ENCODE data around the gene KCNT2.

Gene KCNT2

GRCh38 chr1:196608390-196609369 is at the start of gene KCNT2:
Gene KCNT2 (minus strand): TSS chr1:196608440. CDS start chr1:196608309, 131 bp downstream.
- Histone ChIP-seq H3K27me3 (ENCODE audit: insufficient read depth, insufficient read length) (no peaks in the 10 kb centered on the region), H3K9me3 (ENCODE audit: insufficient read depth, low read length) (no peaks in the 10 kb centered on the region; the same call in 1 of the 2 replicates), H3K4me1 (ENCODE audit: insufficient read depth, insufficient read length) (no peaks in the 10 kb centered on the region), H3K9ac (ENCODE audit: insufficient read length, low read depth) (peak within 1 kb of the TSS; percentile 81), H3K4me3 (ENCODE audit: insufficient read length, low read depth) (peak within 1 kb of the TSS; percentile 62), H3K36me3 (ENCODE audit: insufficient read depth, insufficient read length, low read length) (no peaks in the 10 kb centered on the region)
- TF ChIP-seq YY1 (IDR thresholded peaks at IDR 0.05; ENCODE audit: insufficient read depth, insufficient read length) (no peak), SUZ12 (IDR thresholded peaks at IDR 0.05; ENCODE audit: extremely low read depth, insufficient read depth, insufficient read length) (no peak), ZNF274 (IDR thresholded peaks at IDR 0.05; ENCODE audit: low read depth, low read length) (no peak)
- DNase-seq (ENCODE audit: low read depth, low spot score), result peak; percentile 97

DNA sequence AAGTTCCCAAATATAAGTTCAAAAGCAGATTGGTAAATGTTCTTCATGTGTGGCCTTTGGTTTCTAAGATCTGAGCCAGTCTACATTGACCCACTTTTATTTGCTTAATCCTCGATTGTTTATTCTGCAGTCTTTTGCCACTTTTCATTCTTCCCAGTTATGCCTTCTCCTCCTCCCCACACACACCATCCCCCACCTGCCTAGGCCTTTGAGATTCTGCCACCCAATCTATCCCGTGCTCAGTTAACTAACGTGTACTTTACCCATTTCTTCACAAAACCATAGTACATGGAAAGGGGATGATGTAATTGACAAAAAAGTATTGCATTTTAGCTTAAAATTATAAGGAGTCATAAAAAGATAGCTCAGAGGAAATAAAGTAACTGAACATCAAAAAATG is 47.3 kb upstream of the KCNT2 start:
- Histone ChIP-seq H3K27me3 (ENCODE audit: insufficient read depth, insufficient read length) (no peaks in the 10 kb centered on the region), H3K4me3 (ENCODE audit: insufficient read length, low read depth) (no peak overlapping the region), H3K36me3 (ENCODE audit: insufficient read depth, insufficient read length, low read length) (no peaks in the 10 kb centered on the region), H3K9ac (ENCODE audit: insufficient read length, low read depth) (no peak overlapping the region), H3K9me3 (ENCODE audit: insufficient read depth, low read length) (no peaks in the 10 kb centered on the region), H3K4me1 (ENCODE audit: insufficient read depth, insufficient read length) (no peaks in the 10 kb centered on the region)
- no peak for DNase-seq (ENCODE audit: low read depth, low spot score)
- TF ChIP-seq ZNF274 (IDR thresholded peaks at IDR 0.05; ENCODE audit: low read depth, low read length) (no peak), SUZ12 (IDR thresholded peaks at IDR 0.05; ENCODE audit: extremely low read depth, insufficient read depth, insufficient read length) (no peak), YY1 (IDR thresholded peaks at IDR 0.05; ENCODE audit: insufficient read depth, insufficient read length) (no peak)

GRCh38 chr1:196655071-196655470 is 46.8 kb upstream of the KCNT2 start:
- H3K36me3 ChIP-seq (ENCODE audit: insufficient read depth, insufficient read length, low read length), result no peaks in the 10 kb centered on the region
- H3K9me3 ChIP-seq (ENCODE audit: insufficient read depth, low read length), result no peaks in the 10 kb centered on the region
- H3K27me3 ChIP-seq (ENCODE audit: insufficient read depth, insufficient read length), result no peaks in the 10 kb centered on the region
- no peak overlapping the region for H3K9ac ChIP-seq (ENCODE audit: insufficient read length, low read depth)
- H3K4me1 ChIP-seq (ENCODE audit: insufficient read depth, insufficient read length), result no peaks in the 10 kb centered on the region
- no peak overlapping the region for H3K4me3 ChIP-seq (ENCODE audit: insufficient read length, low read depth)
- no peak for TF ChIP-seq SUZ12 (IDR thresholded peaks at IDR 0.05; ENCODE audit: extremely low read depth, insufficient read depth, insufficient read length)
- no peak for TF ChIP-seq ZNF274 (IDR thresholded peaks at IDR 0.05; ENCODE audit: low read depth, low read length)
- TF ChIP-seq YY1 (IDR thresholded peaks at IDR 0.05; ENCODE audit: insufficient read depth, insufficient read length), result no peak
- no peak for DNase-seq (ENCODE audit: low read depth, low spot score)

DNA sequence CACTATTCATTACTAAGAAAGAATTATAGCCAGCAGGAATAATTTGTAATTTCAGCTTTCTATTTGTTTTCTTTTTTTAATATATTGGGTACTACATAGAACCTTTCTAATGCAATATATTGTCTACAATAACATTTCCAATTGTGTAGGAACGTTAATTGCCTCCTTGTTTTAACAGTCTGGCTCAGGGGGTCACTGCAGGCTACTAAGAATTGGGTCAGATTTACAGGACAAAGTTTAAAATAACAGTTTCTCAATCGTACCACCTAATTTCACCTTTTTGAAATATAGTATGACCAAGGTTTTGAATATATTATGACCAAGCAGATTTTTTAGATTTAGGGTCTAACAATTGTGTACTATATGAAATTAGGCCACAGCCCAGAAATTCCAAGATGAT is 46.0 kb upstream of the KCNT2 start:
- Histone ChIP-seq H3K27me3 (ENCODE audit: insufficient read depth, insufficient read length) (no peaks in the 10 kb centered on the region), H3K36me3 (ENCODE audit: insufficient read depth, insufficient read length, low read length) (no peaks in the 10 kb centered on the region), H3K9ac (ENCODE audit: insufficient read length, low read depth) (no peak overlapping the region), H3K4me3 (ENCODE audit: insufficient read length, low read depth) (no peak overlapping the region), H3K9me3 (ENCODE audit: insufficient read depth, low read length) (no peaks in the 10 kb centered on the region), H3K4me1 (ENCODE audit: insufficient read depth, insufficient read length) (no peaks in the 10 kb centered on the region)
- DNase-seq (ENCODE audit: low read depth, low spot score), result no peak
- TF ChIP-seq SUZ12 (IDR thresholded peaks at IDR 0.05; ENCODE audit: extremely low read depth, insufficient read depth, insufficient read length), result no peak
- no peak for TF ChIP-seq ZNF274 (IDR thresholded peaks at IDR 0.05; ENCODE audit: low read depth, low read length)
- TF ChIP-seq YY1 (IDR thresholded peaks at IDR 0.05; ENCODE audit: insufficient read depth, insufficient read length), result no peak

GRCh38 chr1:196651637-196652215 is 43.5 kb upstream of the KCNT2 start, which contains the start of gene CFH:
Gene CFH (plus strand): TSS chr1:196652043. CDS start chr1:196652118, 75 bp downstream.
- Histone ChIP-seq H3K4me3 (ENCODE audit: insufficient read length, low read depth) (no peak within 1 kb of the TSS), H3K27me3 (ENCODE audit: insufficient read depth, insufficient read length) (no peaks in the 10 kb centered on the region), H3K36me3 (ENCODE audit: insufficient read depth, insufficient read length, low read length) (no peaks in the 10 kb centered on the region), H3K9ac (ENCODE audit: insufficient read length, low read depth) (no peak within 1 kb of the TSS), H3K4me1 (ENCODE audit: insufficient read depth, insufficient read length) (no peaks in the 10 kb centered on the region), H3K9me3 (ENCODE audit: insufficient read depth, low read length) (no peaks in the 10 kb centered on the region)
- DNase-seq (ENCODE audit: low read depth, low spot score), result no peak
- no peak for TF ChIP-seq SUZ12 (IDR thresholded peaks at IDR 0.05; ENCODE audit: extremely low read depth, insufficient read depth, insufficient read length)
- no peak for TF ChIP-seq ZNF274 (IDR thresholded peaks at IDR 0.05; ENCODE audit: low read depth, low read length)
- TF ChIP-seq YY1 (IDR thresholded peaks at IDR 0.05; ENCODE audit: insufficient read depth, insufficient read length), result no peak

- Histone ChIP-seq H3K9ac (ENCODE audit: insufficient read length, low read depth) (no peak overlapping the region), H3K4me3 (ENCODE audit: insufficient read length, low read depth) (no peak overlapping the region), H3K27me3 (ENCODE audit: insufficient read depth, insufficient read length) (no peaks in the 10 kb centered on the region), H3K9me3 (ENCODE audit: insufficient read depth, low read length) (no peaks in the 10 kb centered on the region), H3K4me1 (ENCODE audit: insufficient read depth, insufficient read length) (no peaks in the 10 kb centered on the region), H3K36me3 (ENCODE audit: insufficient read depth, insufficient read length, low read length) (no peaks in the 10 kb centered on the region)
- no peak for TF ChIP-seq YY1 (IDR thresholded peaks at IDR 0.05; ENCODE audit: insufficient read depth, insufficient read length)
- TF ChIP-seq SUZ12 (IDR thresholded peaks at IDR 0.05; ENCODE audit: extremely low read depth, insufficient read depth, insufficient read length), result no peak
- TF ChIP-seq ZNF274 (IDR thresholded peaks at IDR 0.05; ENCODE audit: low read depth, low read length), result no peak
- DNase-seq (ENCODE audit: low read depth, low spot score), result no peak
Measured at GRCh38 chr1:196651079-196651478, 42.8 kb upstream of the KCNT2 start.

DNA sequence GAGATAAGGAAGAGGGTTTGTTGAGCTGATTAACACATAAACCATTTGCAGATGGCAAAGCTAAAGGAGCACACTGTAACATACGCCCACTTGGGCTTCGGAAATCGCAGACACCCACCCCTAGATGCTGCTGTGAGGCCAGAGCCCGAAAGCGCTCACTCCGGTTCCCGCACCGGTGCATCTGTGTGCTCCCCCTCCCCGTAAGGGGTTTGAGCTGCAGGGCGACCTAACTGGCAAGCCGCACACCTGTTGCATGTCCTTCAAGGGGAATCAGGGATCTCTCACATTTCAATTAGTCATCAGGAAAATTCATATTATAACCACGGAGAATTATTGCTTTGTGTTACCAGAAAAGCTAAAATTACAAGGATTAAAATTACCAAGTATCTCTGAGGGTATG is 42.2 kb upstream of the KCNT2 start:
- no peaks in the 10 kb centered on the region for H3K9me3 ChIP-seq (ENCODE audit: insufficient read depth, low read length)
- H3K4me3 ChIP-seq (ENCODE audit: insufficient read length, low read depth), result no peak overlapping the region
- H3K36me3 ChIP-seq (ENCODE audit: insufficient read depth, insufficient read length, low read length), result no peaks in the 10 kb centered on the region
- no peak overlapping the region for H3K9ac ChIP-seq (ENCODE audit: insufficient read length, low read depth)
- no peaks in the 10 kb centered on the region for H3K27me3 ChIP-seq (ENCODE audit: insufficient read depth, insufficient read length)
- DNase-seq (ENCODE audit: low read depth, low spot score), result no peak
- H3K4me1 ChIP-seq (ENCODE audit: insufficient read depth, insufficient read length), result no peaks in the 10 kb centered on the region
- TF ChIP-seq SUZ12 (IDR thresholded peaks at IDR 0.05; ENCODE audit: extremely low read depth, insufficient read depth, insufficient read length) (no peak), ZNF274 (IDR thresholded peaks at IDR 0.05; ENCODE audit: low read depth, low read length) (no peak), YY1 (IDR thresholded peaks at IDR 0.05; ENCODE audit: insufficient read depth, insufficient read length) (no peak)

Data from NT2/D1 (cell line).